ENCODE measurements around the gene HELQ.

GRCh38 chr4:83371235-83371634 is 84.4 kb downstream of the HELQ start:
- no peak for TF ChIP-seq ATF6 (CRISPR knock-in tag; conservative IDR thresholded peaks at IDR 0.05)
- no peak for TF ChIP-seq CTCF (CRISPR knock-in tag; IDR thresholded peaks at IDR 0.05)
- TF ChIP-seq TCF7 (IDR thresholded peaks at IDR 0.05; ENCODE audit: low read depth), result no peak
- TF ChIP-seq MAX (IDR thresholded peaks at IDR 0.05), result no peak
- TF ChIP-seq ESRRA (CRISPR knock-in tag; IDR thresholded peaks at IDR 0.05; ENCODE audit: low read depth), result no peak
- no peak for TF ChIP-seq CCDC6 (CRISPR knock-in tag; IDR thresholded peaks at IDR 0.05)
- TF ChIP-seq ZNF639 (CRISPR knock-in tag; conservative IDR thresholded peaks at IDR 0.05), result no peak
- TF ChIP-seq USF2 (IDR thresholded peaks at IDR 0.05; ENCODE audit: low read depth, low read length), result no peak
- TF ChIP-seq USF2 (CRISPR knock-in tag; IDR thresholded peaks at IDR 0.05; ENCODE audit: borderline replicate concordance), result no peak
- no peak for TF ChIP-seq POLR2AphosphoS5 (IDR thresholded peaks at IDR 0.05; ENCODE audit: low read depth, low read length)
- no peak for TF ChIP-seq REPIN1 (CRISPR knock-in tag; IDR thresholded peaks at IDR 0.05; ENCODE audit: borderline replicate concordance, low read depth)
